Left lung (tissue), 10 donors: ENCODE results near the gene KIF6. TPM values are rescaled to one million over a fixed set of nuclear protein-coding genes. Genes with fewer than 3 reads are reported as not detected.

Experiments
- ATAC-seq: fragments of 200-7000 bp; cut with Tn5 transposase; one replicate; pipeline ENCODE4 v1.9.1; 2020; ENCODE audit warnings: moderate library complexity
- DNase-seq, 4 donors: peaks; one replicate each; pipeline ENCODE4 v3.0.0-alpha.2; 2013 to 2020
- H3K27ac ChIP-seq, 2 donors: fragments of 200-600 bp; sonication (generic) in 1 of 2; one replicate each; pipeline versions ENCODE4 v1.5.0 to v1.8.0; 2020 to 2021
- H3K27me3 ChIP-seq, 2 donors: fragments of 200-600 bp; sonication (generic) in 1 of 2; one replicate each; pipeline versions ENCODE4 v1.5.0 to v1.8.0; 2020 to 2021
- H3K36me3 ChIP-seq, 2 donors: fragments of 200-600 bp; sonication (generic) in 1 of 2; one replicate each; pipeline versions ENCODE4 v1.5.0 to v1.8.0; 2020 to 2021
- H3K4me1 ChIP-seq, 2 donors: fragments of 200-600 bp; one replicate each; pipeline ENCODE4 v1.8.0; 2021
- H3K4me3 ChIP-seq, 2 donors: fragments of 200-600 bp; sonication (generic) in 1 of 2; one replicate each; pipeline versions ENCODE4 v1.5.0 to v1.8.0; 2020 to 2021; ENCODE audit warnings: mild to moderate bottlenecking in 1 of 2
- H3K9me3 ChIP-seq, 2 donors: fragments of 200-600 bp; sonication (generic) in 1 of 2; one replicate each; pipeline versions ENCODE4 v1.5.0 to v1.8.0; 2020 to 2021
- CTCF ChIP-seq, 2 donors: fragments of 200-600 bp; sonication (generic) in 1 of 2; IDR thresholded peaks; one replicate each; pipeline versions ENCODE4 v1.5.0 to v1.8.0; 2021; ENCODE audit warnings: antibody characterized with exemption in 2 of 2
- intact Hi-C, 2 donors: fragments of 100-400 bp; cut with DNase I; formaldehyde crosslinking; loops; one replicate each; pipeline versions ENCODE4 v1.11.2 to v1.14.2; 2022
- polyA plus RNA-seq, 6 donors: library from polyadenylated mRNA; unstranded; fragments of 120-200 nt; gene quantifications; one replicate each; pipeline ENCODE4 v1.2.1, GENCODE V29; 2013; ENCODE audit not compliant: insufficient read length in 6 of 6
- total RNA-seq, 2 donors: library from RNA; stranded (reverse); fragmentation: NEBNext Ultra II Directional; extraction: Animal tissue kit (Norgen Biotek cat#: 25700); gene quantifications; one replicate each; pipeline ENCODE4 v1.2.1, GENCODE V29; 2021
- donor health status: DM: no; HTN: yes; CAD: no.
- donor health status: DM: no; HTN: no; CAD: no.

Gene KIF6
- total and polyA plus RNA-seq, 8 donors: 0.93 to 4.4 (median 2.8) TPM

- Histone ChIP-seq H3K4me1 (peaks cover 8 to 21% of the 10 kb centered on the region in 2 donors), H3K36me3 (no peaks in the 10 kb centered on the region), H3K27ac (no peak overlapping the region), H3K4me3 (no peak overlapping the region), H3K9me3 (no peaks in the 10 kb centered on the region), H3K27me3 (peaks cover 22 to 46% of the 10 kb centered on the region in 2 donors)
- TF ChIP-seq CTCF (IDR thresholded peaks at IDR 0.05): peak; percentile 94 to 95
- DNase-seq (peak; percentile 62 to 85 (median 76)), ATAC-seq (peak; percentile 94)
- intact Hi-C loops: loop anchor here (10.0 kb wide), 4 partner anchors 135 to 435 kb away; no protein-coding TSS in a partner anchor
These were observed 415.2 kb downstream of the KIF6 start for GRCh38 chr6:39309942-39310531.

- H3K27me3 ChIP-seq: peaks cover 3 to 20% of the 10 kb centered on the region in 2 donors
These were observed 417.7 kb downstream of the KIF6 start for GRCh38 chr6:39307462-39307861.

GRCh38 chr6:39304951-39305350 lies 420.3 kb downstream of the KIF6 start:
- no peaks in the 10 kb centered on the region for H3K27me3 ChIP-seq
- H3K4me3 ChIP-seq: no peak overlapping the region
- DNase-seq (no peak), ATAC-seq (no peak)
- H3K36me3 ChIP-seq: no peaks in the 10 kb centered on the region
- no peak for TF ChIP-seq CTCF (IDR thresholded peaks at IDR 0.05)
- intact Hi-C loops: loop anchor here (5.0 to 10.0 kb wide), 5 partner anchors 130 to 430 kb away; no protein-coding TSS in a partner anchor
- H3K9me3 ChIP-seq: no peaks in the 10 kb centered on the region
- H3K27ac ChIP-seq: no peak overlapping the region
- peaks cover 0 to 6% of the 10 kb centered on the region in 2 donors for H3K4me1 ChIP-seq

More at GRCh38 chr6:39307462-39307861, 417.7 kb downstream of the KIF6 start:
- ATAC-seq: no peak
- no peak for TF ChIP-seq CTCF (IDR thresholded peaks at IDR 0.05)
- no peak for DNase-seq
- H3K27ac ChIP-seq: no peak overlapping the region
- peaks cover 0 to 6% of the 10 kb centered on the region in 2 donors for H3K4me1 ChIP-seq
- no peak overlapping the region for H3K4me3 ChIP-seq
- intact Hi-C loops: loop anchor here (10.0 kb wide), 4 partner anchors 133 to 433 kb away; no protein-coding TSS in a partner anchor
- no peaks in the 10 kb centered on the region for H3K9me3 ChIP-seq
- H3K36me3 ChIP-seq: no peaks in the 10 kb centered on the region

- Histone ChIP-seq H3K27ac (no peak overlapping the region), H3K9me3 (no peaks in the 10 kb centered on the region), H3K4me3 (no peak overlapping the region), H3K36me3 (no peaks in the 10 kb centered on the region), H3K4me1 (peaks cover 0 to 6% of the 10 kb centered on the region in 2 donors), H3K27me3 (no peaks in the 10 kb centered on the region)
- intact Hi-C loops: loop anchor here (5.0 to 10.0 kb wide), 5 partner anchors 129 to 429 kb away; no protein-coding TSS in a partner anchor
- DNase-seq: no peak
- TF ChIP-seq CTCF (IDR thresholded peaks at IDR 0.05): peak in 1 of 2 donors; percentile 37
- ATAC-seq: no peak
These were observed 421.6 kb downstream of the KIF6 start for GRCh38 chr6:39303425-39304153.
